GM10266 (cell line): ENCODE measurements around the gene FAM50A.

Experiments
- DNase-seq: peaks from one replicate; pipeline ENCODE4 v3.0.0; 2012; ENCODE audit errors: extremely low spot score
- CTCF ChIP-seq: IDR thresholded peaks from 2 replicates; pipeline ENCODE4 v1.5.1; 2012; ENCODE audit warnings: mild to moderate bottlenecking, low read depth; ENCODE audit not compliant: control insufficient read depth, insufficient read depth; ENCODE audit errors: missing control alignments

Gene FAM50A

GRCh38 chrX:154462396-154462795, 18.5 kb downstream of the FAM50A start:
- no peak for DNase-seq
- no peak for TF ChIP-seq CTCF

GRCh38 chrX:154463611-154464220, 19.8 kb downstream of the FAM50A start:
- DNase-seq, result no peak
- no peak for TF ChIP-seq CTCF

GRCh38 chrX:154464806-154465365, 20.9 kb downstream of the FAM50A start:
- TF ChIP-seq CTCF, result no peak
- no peak for DNase-seq

GRCh38 chrX:154465601-154466000, 21.7 kb downstream of the FAM50A start:
- no peak for DNase-seq
- TF ChIP-seq CTCF, result no peak

GRCh38 chrX:154466036-154466435, 22.1 kb downstream of the FAM50A start:
- no peak for TF ChIP-seq CTCF

GRCh38 chrX:154466907-154467306, 23.0 kb downstream of the FAM50A start:
- no peak for TF ChIP-seq CTCF
- DNase-seq, result no peak

More at GRCh38 chrX:154466036-154466435, 22.1 kb downstream of the FAM50A start:
- DNase-seq, result no peak

- DNase-seq, result no peak
- TF ChIP-seq CTCF, result no peak
Observed at GRCh38 chrX:154467556-154467955, 23.6 kb downstream of the FAM50A start.
